ENCODE measurements around the gene SORCS1.

GRCh38 chr10:106660550-106660949, 504.0 kb downstream of the SORCS1 start:
- TF ChIP-seq CTCF (IDR thresholded peaks at IDR 0.05), result no peak
- TF ChIP-seq POLR2A (IDR thresholded peaks at IDR 0.05), result no peak
